H1 (cell line): ENCODE data around the gene MRPL55. TPM values are rescaled to one million over a fixed set of nuclear protein-coding genes. Genes with fewer than 3 reads are reported as not detected.

Experiments used
- CTCF ChIA-PET: fragments of 300-600 bp; sonication (Branson Sonifier 250); formaldehyde crosslinking; loops from one replicate; lab custom pipeline; 2021; ENCODE audit not compliant: partially characterized antibody; lab: Charles Lee
- POLR2A ChIA-PET: fragments of 300-600 bp; sonication (Branson Sonifier 250); formaldehyde crosslinking; loops from one replicate; lab custom pipeline; 2021; ENCODE audit warnings: inconsistent platforms; ENCODE audit not compliant: partially characterized antibody; lab: Charles Lee
- DNase-seq, 2 experiments: peaks; one replicate each; pipeline versions ENCODE4 v3.0.0 to v3.0.0-alpha.2; 2010 to 2022; ENCODE audit warnings: low spot score in 2 of 2, low read depth in 1 of 2, mixed read lengths in 1 of 2
- FAIRE-seq: peaks from 2 replicates; lab custom pipeline; 2011; peaks lifted over from hg19 to GRCh38; lab: Jason Lieb, UNC
- H2AFZ ChIP-seq: 2 replicates; pipeline ENCODE4 v1.8.1; 2012; ENCODE audit warnings: low read length, inconsistent platforms
- H2AK5ac ChIP-seq: 2 replicates; pipeline ENCODE4 v1.6.1; 2013; ENCODE audit warnings: low read depth, low read length
- H2BK120ac ChIP-seq: replicated peaks from 2 replicates; pipeline ENCODE3; 2013; ENCODE audit warnings: low read depth, low read length, inconsistent platforms
- H2BK12ac ChIP-seq: 2 replicates; pipeline ENCODE4 v1.6.1; 2013; ENCODE audit warnings: low read depth, low read length
- H2BK15ac ChIP-seq: 2 replicates; pipeline ENCODE4 v1.6.1; 2013; ENCODE audit warnings: low read length
- H2BK20ac ChIP-seq: 2 replicates; pipeline ENCODE4 v1.6.1; 2013; ENCODE audit warnings: low read length
- H2BK5ac ChIP-seq: 2 replicates; pipeline ENCODE4 v1.6.1; 2013; ENCODE audit warnings: low read depth, low read length
- H3K14ac ChIP-seq: 2 replicates; pipeline ENCODE4 v1.6.1; 2013; ENCODE audit warnings: inconsistent platforms; ENCODE audit not compliant: insufficient read length
- H3K18ac ChIP-seq: 2 replicates; pipeline ENCODE4 v1.6.1; 2013; ENCODE audit warnings: low read length; ENCODE audit errors: extremely low read depth
- H3K23ac ChIP-seq: 2 replicates; pipeline ENCODE4 v1.6.1; 2013; ENCODE audit warnings: inconsistent platforms; ENCODE audit not compliant: insufficient read length
- H3K23me2 ChIP-seq: 2 replicates; pipeline ENCODE4 v1.6.1; 2013; ENCODE audit warnings: low read depth, low read length
- H3K27ac ChIP-seq: 2 replicates; pipeline ENCODE4 v1.6.1; 2011; ENCODE audit warnings: low read depth, low read length, inconsistent platforms
- H3K27me3 ChIP-seq, 4 experiments: replicated peaks in 1 of 4; 1 replicate in 1 of 4; 2 replicates in 3 of 4; pipeline versions ENCODE4 v1.6.1 to v1.8.1; 2011 to 2013; ENCODE audit warnings: low read length in 3 of 4, mild to moderate bottlenecking in 3 of 4, inconsistent platforms in 2 of 4, mixed read lengths in 2 of 4, moderate library complexity in 1 of 4; ENCODE audit not compliant: control insufficient read depth in 3 of 4, insufficient read depth in 3 of 4; ENCODE audit errors: extremely low read depth in 1 of 4
- H3K36me3 ChIP-seq, 4 experiments: 2 replicates each; pipeline versions ENCODE4 v1.6.1 to v1.8.1; 2011 to 2013; ENCODE audit warnings: mild to moderate bottlenecking in 4 of 4, low read length in 3 of 4, moderate library complexity in 2 of 4, control low read depth in 1 of 4, inconsistent platforms in 1 of 4; ENCODE audit not compliant: insufficient read depth in 4 of 4, control insufficient read depth in 2 of 4
- H3K4ac ChIP-seq: replicated peaks from 2 replicates; pipeline ENCODE3; 2013; ENCODE audit warnings: low read length, low read depth, mixed read lengths, inconsistent platforms; ENCODE audit not compliant: insufficient read length
- H3K4me1 ChIP-seq, 4 experiments: replicated peaks in 1 of 4; 1 replicate in 1 of 4; 2 replicates in 3 of 4; pipeline versions ENCODE4 v1.6.1 to v1.8.1; 2011 to 2013; ENCODE audit warnings: low read length in 3 of 4, inconsistent platforms in 2 of 4, mixed read lengths in 1 of 4; ENCODE audit not compliant: insufficient read depth in 4 of 4, control insufficient read depth in 3 of 4
- H3K4me2 ChIP-seq, 2 experiments: 2 replicates each; pipeline versions ENCODE4 v1.6.1 to v1.8.1; 2011 to 2013; ENCODE audit warnings: low read depth in 2 of 2, low read length in 2 of 2, control low read depth in 1 of 2, inconsistent platforms in 1 of 2, mild to moderate bottlenecking in 1 of 2; ENCODE audit not compliant: insufficient read depth in 1 of 2
- H3K4me3 ChIP-seq, 4 experiments: fragments of 200-600, 300-600 bp in 1 of 4; sonication (generic), shearing (Covaris generic), sonication (Bioruptor Twin) in 1 of 4; 2 replicates each; pipeline versions ENCODE4 v1.5.1 to v1.8.1; 2011 to 2016; ENCODE audit warnings: low read length in 4 of 4, low read depth in 3 of 4, control low read depth in 2 of 4, inconsistent platforms in 2 of 4, mild to moderate bottlenecking in 2 of 4, mixed read lengths in 1 of 4, moderate library complexity in 1 of 4; ENCODE audit not compliant: insufficient read depth in 2 of 4; ENCODE audit errors: extremely low read depth in 1 of 4
- H3K56ac ChIP-seq: replicated peaks from 2 replicates; pipeline ENCODE3; 2013; ENCODE audit warnings: low read depth, mild to moderate bottlenecking, mixed read lengths, low read length, inconsistent platforms; ENCODE audit not compliant: insufficient read length
- H3K79me1 ChIP-seq: 2 replicates; pipeline ENCODE4 v1.6.1; 2013; ENCODE audit warnings: low read depth, low read length, control low read depth
- H3K79me2 ChIP-seq, 2 experiments: 2 replicates each; pipeline versions ENCODE4 v1.6.1 to v1.8.1; 2012 to 2013; ENCODE audit warnings: low read length in 2 of 2, mild to moderate bottlenecking in 2 of 2, inconsistent platforms in 1 of 2; ENCODE audit not compliant: insufficient read depth in 2 of 2, control insufficient read depth in 1 of 2
- H3K9ac ChIP-seq, 4 experiments: replicated peaks in 1 of 4; 1 replicate in 1 of 4; 2 replicates in 3 of 4; pipeline versions ENCODE4 v1.6.1 to v1.8.1; 2011 to 2013; ENCODE audit warnings: low read depth in 3 of 4, low read length in 3 of 4, control low read depth in 2 of 4, mild to moderate bottlenecking in 2 of 4, moderate library complexity in 2 of 4, inconsistent platforms in 1 of 4; ENCODE audit errors: extremely low read depth in 1 of 4
- H3K9me3 ChIP-seq, 2 experiments: 2 replicates each; pipeline versions ENCODE4 v1.6.1 to v1.8.1; 2012 to 2013; ENCODE audit warnings: mild to moderate bottlenecking in 2 of 2, moderate library complexity in 2 of 2, control low read depth in 1 of 2, inconsistent platforms in 1 of 2, low read depth in 1 of 2, low read length in 1 of 2, mixed read lengths in 1 of 2; ENCODE audit not compliant: insufficient read depth in 2 of 2
- H4K20me1 ChIP-seq, 2 experiments: replicated peaks in 1 of 2; 2 replicates each; pipeline versions ENCODE3 to v1.8.1; 2011 to 2013; ENCODE audit warnings: inconsistent platforms in 2 of 2, low read length in 2 of 2, mild to moderate bottlenecking in 1 of 2; ENCODE audit not compliant: insufficient read depth in 2 of 2, control insufficient read depth in 1 of 2
- H4K5ac ChIP-seq: 2 replicates; pipeline ENCODE4 v1.6.1; 2013; ENCODE audit warnings: low read length, low read depth, mixed read lengths, inconsistent platforms; ENCODE audit not compliant: insufficient read length
- H4K8ac ChIP-seq: 2 replicates; pipeline ENCODE4 v1.8.0; 2013; ENCODE audit warnings: mild to moderate bottlenecking, moderate library complexity, low read length, inconsistent platforms; ENCODE audit not compliant: insufficient read depth; ENCODE audit errors: extremely low read depth
- H4K91ac ChIP-seq: replicated peaks from 2 replicates; pipeline ENCODE3; 2013; ENCODE audit warnings: low read length, mixed read lengths, inconsistent platforms; ENCODE audit not compliant: insufficient read length
- CBX8 ChIP-seq: fragments of 300-800, 300-1000 bp; sonication (generic); IDR thresholded peaks from 2 replicates; pipeline ENCODE4 v1.7.1; 2016; ENCODE audit warnings: low read depth, low read length, borderline replicate concordance
- CHD2 ChIP-seq: IDR thresholded peaks from 2 replicates; pipeline ENCODE4 v1.6.1; 2012; ENCODE audit warnings: low read length, improper control_type of control experiment
- E2F6 ChIP-seq: IDR thresholded peaks from 2 replicates; pipeline ENCODE4 v1.6.1; 2012; ENCODE audit warnings: inconsistent platforms
- FOSL1 ChIP-seq: IDR thresholded peaks from 2 replicates; pipeline ENCODE4 v1.6.1; 2011; ENCODE audit warnings: mild to moderate bottlenecking, low read depth, low read length, moderate library complexity; ENCODE audit not compliant: insufficient read depth
- POLR2A ChIP-seq, 2 experiments: IDR thresholded peaks; 1 replicate in 1 of 2; 2 replicates in 1 of 2; pipeline ENCODE4 v1.6.1; 2011; ENCODE audit warnings: low read depth in 2 of 2, low read length in 2 of 2, mild to moderate bottlenecking in 2 of 2; ENCODE audit errors: control extremely low read depth in 1 of 2
- TAF1 ChIP-seq: IDR thresholded peaks from 2 replicates; pipeline ENCODE4 v1.6.1; 2011; ENCODE audit warnings: mild to moderate bottlenecking, low read depth, low read length
- ZNF274 ChIP-seq: IDR thresholded peaks from 2 replicates; pipeline ENCODE4 v1.7.0; 2012; ENCODE audit warnings: low read length, borderline replicate concordance; ENCODE audit errors: extremely low read depth
- WGBS, 2 experiments: shearing (Covaris generic) in 1 of 2; methylation state at CpG; one replicate each; pipeline versions ENCODE4 v1.1.6 to v1.1.7; 2013 to 2015; ENCODE audit warnings: low lambda C conversion rate in 2 of 2, mixed read lengths in 2 of 2, inconsistent platforms in 1 of 2, low coverage in 1 of 2, missing lambda C conversion rate in 1 of 2; ENCODE audit not compliant: insufficient replicate concordance in 2 of 2, insufficient coverage in 1 of 2, insufficient read length in 1 of 2; ENCODE audit errors: extremely low coverage in 1 of 2, missing lambda C conversion rate in 1 of 2; 5-methylcytosine and 5-hydroxymethylcytosine counted together
- polyA plus RNA-seq, 7 experiments: library from polyadenylated mRNA; depleted of rRNA in 3 of 7; stranded (reverse) in 5 of 7; unstranded in 2 of 7; fragments of >200 nt in 5 of 7; fragments of 200-250 nt in 2 of 7; gene quantifications; 1 replicate in 5 of 7; 2 replicates in 1 of 7; 4 replicates in 1 of 7; pipeline versions ENCODE4 v1.2.1 to v1.2.3, GENCODE V29; 2011 to 2013; ENCODE audit warnings: missing spikeins in 2 of 7, mixed read lengths in 2 of 7
- total RNA-seq: library from RNA; stranded (reverse); fragmentation: NEBNext Ultra II Directional; extraction: Animal tissue kit (Norgen Biotek cat#: 25700); gene quantifications from 2 replicates; pipeline ENCODE4 v1.2.1, GENCODE V29; 2021

Gene MRPL55
- total and polyA plus RNA-seq, 2 of the 8 experiments (the other 6 are each of a cell fraction or from before 2014, with no cell fraction given) = 59.0 to 244 TPM

GRCh38 chr1:228108742-228109072 lies 392 bp downstream of the MRPL55 start:
- H3K79me1 ChIP-seq = peaks cover 12% of the 10 kb centered on the region; the same call in 1 of the 2 replicates
- H3K9me3 ChIP-seq = no peaks in the 10 kb centered on the region
- H2AFZ ChIP-seq = peak overlapping the region; percentile 73; the same call in 1 of the 2 replicates
- H2AK5ac ChIP-seq = 0 out of 2 replicates have a peak overlapping the region, but pooled peaks have one; percentile 15
- no peak overlapping the region for H3K23ac ChIP-seq
- H4K8ac ChIP-seq = peak overlapping the region; percentile 97; the same call in 1 of the 2 replicates
- peaks cover 0 to 13% of the 10 kb centered on the region in 2 experiments for H4K20me1 ChIP-seq
- ChIA-PET POLR2A (interaction anchor here (0.8 to 1.6 kb wide), 4 partner anchors 9 to 25 kb away, joined by 3 to 4 read pairs (median 4); no protein-coding TSS in a partner anchor), CTCF (interaction anchor here (1.3 kb wide), 1 partner anchor 104 kb away, joined by 4 read pairs; no protein-coding TSS in a partner anchor)
- FAIRE-seq (no peak), DNase-seq (no peak)
- peaks cover 3 to 8% of the 10 kb centered on the region in 2 experiments; a peak in 2 of 4 replicates for H3K79me2 ChIP-seq
- peaks cover 0 to 6% (median 5%) of the 10 kb centered on the region in 4 experiments; a peak in 2 of 7 replicates for H3K27me3 ChIP-seq
- peak overlapping the region; percentile 55; the same call in 1 of the 2 replicates for H3K18ac ChIP-seq
- TF ChIP-seq CBX8 = no peak
- TF ChIP-seq POLR2A (IDR thresholded peaks at IDR 0.05; ENCODE audit: control extremely low read depth in 1 of 2, low read depth in 2 of 2, low read length in 2 of 2) = no peak
- TF ChIP-seq E2F6 = no peak
- TF ChIP-seq CHD2 = no peak
- TF ChIP-seq ZNF274 = no peak
- no peak for TF ChIP-seq FOSL1
- TF ChIP-seq TAF1 = no peak
- no peak overlapping the region for H2BK20ac ChIP-seq
- H3K56ac ChIP-seq = no peak overlapping the region
- H2BK120ac ChIP-seq = no peak overlapping the region
- H3K36me3 ChIP-seq = peaks cover 3 to 16% (median 8%) of the 10 kb centered on the region in 4 experiments; a peak in 5 of 8 replicates
- peak overlapping the region; percentile 71 to 96 (median 88) for H3K4me3 ChIP-seq
- 10% methylated on average over 8 of the region's 8 CpGs; no CpG with 5 or more reads in 1 of the 2 experiments for WGBS, 2 experiments
- peak overlapping the region; percentile 79 to 90 for H3K4me2 ChIP-seq
- H3K4me1 ChIP-seq = peaks cover 0 to 7% (median under 1%) of the 10 kb centered on the region in 4 experiments; a peak in 6 of 7 replicates
- peak overlapping the region; percentile 83 for H3K27ac ChIP-seq
- peaks cover 8% of the 10 kb centered on the region; the same call in 1 of the 2 replicates for H3K23me2 ChIP-seq
- no peak overlapping the region for H3K14ac ChIP-seq
- peak overlapping the region; percentile 85 to 95 (median 86) for H3K9ac ChIP-seq
- H2BK5ac ChIP-seq = peak overlapping the region; percentile 13; the same call in 1 of the 2 replicates
- H4K91ac ChIP-seq = no peak overlapping the region
- H2BK15ac ChIP-seq = no peak overlapping the region
- H4K5ac ChIP-seq = peak overlapping the region; percentile 4
- H2BK12ac ChIP-seq = no peak overlapping the region
- H3K4ac ChIP-seq = no peak overlapping the region
